Osteocyte (in vitro differentiated cells): ENCODE data around the gene PHF3. TPM values are rescaled to one million over a fixed set of nuclear protein-coding genes. Genes with fewer than 3 reads are reported as not detected.

Source experiments
- DNase-seq: peaks from one replicate; pipeline ENCODE4 v3.0.0; 2021; ENCODE audit warnings: mixed read lengths; ENCODE audit not compliant: unreplicated experiment; ENCODE audit errors: extremely low spot score
- H3K27ac Mint-ChIP-seq: one replicate; pipeline ENCODE4 v1.8.0; 2021; ENCODE audit warnings: mild to moderate bottlenecking, mixed read lengths; ENCODE audit not compliant: unreplicated experiment
- H3K27me3 Mint-ChIP-seq: one replicate; pipeline ENCODE4 v1.8.0; 2021; ENCODE audit warnings: mixed read lengths; ENCODE audit not compliant: unreplicated experiment
- H3K36me3 Mint-ChIP-seq: one replicate; pipeline ENCODE4 v1.8.0; 2021; ENCODE audit warnings: mixed read lengths; ENCODE audit not compliant: unreplicated experiment
- H3K4me1 Mint-ChIP-seq: one replicate; pipeline ENCODE4 v1.8.0; 2021; ENCODE audit warnings: mixed read lengths; ENCODE audit not compliant: unreplicated experiment
- H3K4me3 Mint-ChIP-seq: one replicate; pipeline ENCODE4 v1.8.0; 2021; ENCODE audit warnings: mild to moderate bottlenecking, moderate library complexity, mixed read lengths; ENCODE audit not compliant: unreplicated experiment
- H3K9me3 Mint-ChIP-seq: one replicate; pipeline ENCODE4 v1.8.0; 2021; ENCODE audit warnings: mixed read lengths; ENCODE audit not compliant: unreplicated experiment
- total RNA-seq: library from RNA; stranded (reverse); gene quantifications from 2 replicates; pipeline ENCODE4 v1.2.1, GENCODE V29; 2021
- TF ChIP-seq, protein P1 (sequence below): fragments of 200-600 bp; sonication (generic); IDR thresholded peaks from 2 replicates; pipeline ENCODE4 v1.5.0; 2021; ENCODE audit warnings: antibody characterized with exemption, mild to moderate bottlenecking, moderate library complexity

PHF3 gene
- total RNA-seq, 1 donor from 2014 or later, result 51.5 TPM

DNA sequence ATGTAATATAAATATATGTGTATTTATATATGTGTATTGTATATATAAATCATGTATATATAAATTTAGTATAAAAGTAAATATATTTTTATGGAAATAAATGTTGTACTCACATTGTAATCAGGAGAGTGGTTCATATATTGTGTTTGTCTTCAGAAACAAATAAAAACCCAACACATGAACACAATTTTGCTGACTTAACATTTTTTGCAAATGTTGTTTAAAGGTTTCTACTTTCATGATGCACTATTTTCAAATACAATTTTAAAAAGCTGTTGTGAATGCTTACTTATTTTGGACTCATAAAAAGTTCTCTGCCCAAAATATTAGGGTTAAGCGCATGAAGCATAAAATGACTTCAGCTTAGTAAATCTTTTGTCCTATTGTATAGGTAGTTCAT, 24.0 kb upstream of the PHF3 start:
- no peak overlapping the region for H3K27ac Mint-ChIP-seq
- no peak overlapping the region for H3K4me3 Mint-ChIP-seq
- no peaks in the 10 kb centered on the region for H3K9me3 Mint-ChIP-seq
- DNase-seq, result no peak
- no peaks in the 10 kb centered on the region for H3K4me1 Mint-ChIP-seq
- peaks cover 29% of the 10 kb centered on the region for H3K27me3 Mint-ChIP-seq
- TF ChIP-seq, protein P1, sequence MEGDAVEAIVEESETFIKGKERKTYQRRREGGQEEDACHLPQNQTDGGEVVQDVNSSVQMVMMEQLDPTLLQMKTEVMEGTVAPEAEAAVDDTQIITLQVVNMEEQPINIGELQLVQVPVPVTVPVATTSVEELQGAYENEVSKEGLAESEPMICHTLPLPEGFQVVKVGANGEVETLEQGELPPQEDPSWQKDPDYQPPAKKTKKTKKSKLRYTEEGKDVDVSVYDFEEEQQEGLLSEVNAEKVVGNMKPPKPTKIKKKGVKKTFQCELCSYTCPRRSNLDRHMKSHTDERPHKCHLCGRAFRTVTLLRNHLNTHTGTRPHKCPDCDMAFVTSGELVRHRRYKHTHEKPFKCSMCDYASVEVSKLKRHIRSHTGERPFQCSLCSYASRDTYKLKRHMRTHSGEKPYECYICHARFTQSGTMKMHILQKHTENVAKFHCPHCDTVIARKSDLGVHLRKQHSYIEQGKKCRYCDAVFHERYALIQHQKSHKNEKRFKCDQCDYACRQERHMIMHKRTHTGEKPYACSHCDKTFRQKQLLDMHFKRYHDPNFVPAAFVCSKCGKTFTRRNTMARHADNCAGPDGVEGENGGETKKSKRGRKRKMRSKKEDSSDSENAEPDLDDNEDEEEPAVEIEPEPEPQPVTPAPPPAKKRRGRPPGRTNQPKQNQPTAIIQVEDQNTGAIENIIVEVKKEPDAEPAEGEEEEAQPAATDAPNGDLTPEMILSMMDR, result no peak
- no peaks in the 10 kb centered on the region for H3K36me3 Mint-ChIP-seq

DNA sequence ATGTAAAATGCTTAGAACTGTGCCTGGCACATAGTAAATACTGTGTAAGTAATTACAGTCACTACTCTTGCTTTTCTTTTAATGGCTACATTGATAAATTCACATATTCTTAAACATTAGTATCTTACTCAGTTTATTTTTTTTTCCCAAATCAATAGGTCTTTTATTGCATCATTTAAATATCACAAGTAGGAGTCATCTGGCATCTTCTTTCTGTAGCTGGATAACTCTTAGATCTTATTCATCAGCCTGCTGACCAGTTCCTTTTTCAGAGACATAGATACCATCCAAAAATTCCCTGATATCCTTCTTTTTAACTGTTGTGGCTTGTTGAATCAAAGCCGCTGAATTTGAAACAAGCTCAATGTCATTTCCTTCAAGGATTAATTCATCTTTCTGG, 20.0 kb upstream of the PHF3 start:
- H3K4me3 Mint-ChIP-seq, result no peak overlapping the region
- H3K27me3 Mint-ChIP-seq, result peaks cover 53% of the 10 kb centered on the region
- DNase-seq, result no peak

DNA sequence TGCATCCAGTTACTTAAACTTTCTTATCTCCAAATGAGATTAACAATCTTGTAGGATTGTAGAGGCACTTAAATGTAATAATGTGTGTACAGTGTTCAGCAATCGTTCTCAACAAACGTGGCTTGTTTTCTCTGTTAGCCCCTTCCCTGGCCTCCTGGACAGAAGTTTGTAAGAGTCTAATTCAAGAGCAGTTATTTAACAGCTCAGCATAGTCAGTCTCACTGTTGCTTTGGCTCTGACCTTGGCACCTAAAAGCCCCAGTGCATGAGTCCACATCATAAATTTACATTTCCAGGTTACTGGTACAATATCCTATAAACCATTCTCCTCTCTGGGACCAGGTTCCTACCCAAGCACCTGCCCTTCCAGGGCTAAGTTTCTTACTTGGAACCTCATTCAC, 11.5 kb upstream of the PHF3 start:
- no peak overlapping the region for H3K27ac Mint-ChIP-seq
- DNase-seq, result no peak
- no peak overlapping the region for H3K4me3 Mint-ChIP-seq
- no peaks in the 10 kb centered on the region for H3K9me3 Mint-ChIP-seq
- H3K27me3 Mint-ChIP-seq, result peaks cover 55% of the 10 kb centered on the region
- no peaks in the 10 kb centered on the region for H3K4me1 Mint-ChIP-seq
- no peaks in the 10 kb centered on the region for H3K36me3 Mint-ChIP-seq
- TF ChIP-seq, protein P1, result no peak

More for the DNA sequence above, 20.0 kb upstream of the PHF3 start:
- H3K4me1 Mint-ChIP-seq, result no peaks in the 10 kb centered on the region
- TF ChIP-seq, protein P1, result no peak
- H3K36me3 Mint-ChIP-seq, result no peaks in the 10 kb centered on the region
- H3K27ac Mint-ChIP-seq, result no peak overlapping the region
- H3K9me3 Mint-ChIP-seq, result no peaks in the 10 kb centered on the region

DNA sequence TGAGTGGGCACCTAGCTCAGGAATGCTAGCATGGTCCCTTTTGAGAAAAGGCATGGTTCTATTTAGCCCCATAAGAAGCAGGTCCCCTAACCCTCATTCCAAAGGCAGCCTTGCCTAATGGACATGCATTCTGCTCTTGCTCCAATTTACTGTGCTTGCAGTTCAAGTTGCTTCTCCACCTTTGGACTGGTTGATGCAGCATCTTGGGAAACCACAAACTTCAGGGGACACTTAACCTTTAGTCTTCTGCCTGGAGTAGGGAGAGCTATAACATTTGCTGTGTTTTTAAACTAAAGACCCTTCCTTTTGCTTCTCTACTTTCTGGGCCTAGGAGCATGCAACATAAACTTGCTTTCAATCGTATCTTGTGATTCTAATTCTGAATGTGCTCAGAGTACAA, 5.1 kb upstream of the PHF3 start:
- no peak overlapping the region for H3K27ac Mint-ChIP-seq
- TF ChIP-seq, protein P1, result no peak

DNA sequence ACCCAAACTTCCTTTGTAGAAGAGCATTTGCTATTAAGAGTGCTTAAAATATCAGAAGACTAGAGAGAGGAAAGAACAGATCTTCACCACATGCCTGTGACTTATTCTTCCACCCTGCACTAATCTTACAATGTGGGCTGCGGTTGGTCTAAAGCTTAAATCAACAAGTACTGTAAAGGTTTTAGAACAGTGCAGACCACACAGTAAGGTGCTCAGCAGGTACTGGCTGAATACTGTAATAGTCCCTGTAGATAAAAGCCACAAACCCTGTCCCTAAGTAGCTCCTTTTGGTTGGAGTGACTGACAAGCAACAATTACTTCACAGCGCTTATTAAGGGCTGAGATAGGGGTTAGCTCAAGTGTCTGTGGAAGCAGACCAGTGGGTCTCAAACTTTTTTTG, 972 bp upstream of the PHF3 start:
- peaks cover 40% of the 10 kb centered on the region for H3K4me1 Mint-ChIP-seq
- DNase-seq, result no peak
- H3K9me3 Mint-ChIP-seq, result no peaks in the 10 kb centered on the region
- peaks cover 34% of the 10 kb centered on the region for H3K27me3 Mint-ChIP-seq
- H3K4me3 Mint-ChIP-seq, result peak overlapping the region; percentile 97
- TF ChIP-seq, protein P1, result no peak
- peak overlapping the region; percentile 70 for H3K27ac Mint-ChIP-seq
- H3K36me3 Mint-ChIP-seq, result no peaks in the 10 kb centered on the region

More for the DNA sequence above, 5.1 kb upstream of the PHF3 start:
- Mint-ChIP-seq H3K4me1 (peaks cover 15% of the 10 kb centered on the region), H3K27me3 (peaks cover 54% of the 10 kb centered on the region), H3K36me3 (no peaks in the 10 kb centered on the region), H3K9me3 (no peaks in the 10 kb centered on the region), H3K4me3 (no peak overlapping the region)
- no peak for DNase-seq
